GM21423 (cell line): ENCODE measurements around the gene KRTAP20-2.

ENCODE experiments used
- ATAC-seq: cut with Tn5 transposase; IDR thresholded peaks from one replicate; pipeline ENCODE4 v1.9.1; 2021; ENCODE audit warnings: mild to moderate bottlenecking, moderate library complexity; ENCODE audit not compliant: unreplicated experiment

The KRTAP20-2 gene

DNA sequence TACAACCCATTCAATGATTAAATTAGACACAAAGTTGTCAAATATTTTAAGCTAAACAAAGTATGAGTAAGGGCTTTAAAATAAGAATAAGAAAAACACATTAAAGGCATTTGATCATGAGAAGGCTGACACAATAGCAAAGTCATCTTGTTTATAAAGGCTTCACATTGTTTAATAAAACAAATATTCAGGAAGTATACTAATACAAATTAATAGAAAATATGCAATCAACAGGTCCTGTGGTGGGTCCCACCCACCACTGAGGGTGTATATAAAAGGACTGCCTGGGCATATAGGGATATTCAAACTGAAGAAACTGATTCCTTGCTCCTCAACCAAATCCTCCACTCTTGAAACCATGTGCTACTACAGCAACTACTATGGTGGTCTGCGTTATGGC is at the start of gene KRTAP20-2:
TSS of gene KRTAP20-2 (plus strand) at position 301 of the 400 bp plus-strand sequence. CDS start at position 359, 58 bp downstream.
- no peak for ATAC-seq

DNA sequence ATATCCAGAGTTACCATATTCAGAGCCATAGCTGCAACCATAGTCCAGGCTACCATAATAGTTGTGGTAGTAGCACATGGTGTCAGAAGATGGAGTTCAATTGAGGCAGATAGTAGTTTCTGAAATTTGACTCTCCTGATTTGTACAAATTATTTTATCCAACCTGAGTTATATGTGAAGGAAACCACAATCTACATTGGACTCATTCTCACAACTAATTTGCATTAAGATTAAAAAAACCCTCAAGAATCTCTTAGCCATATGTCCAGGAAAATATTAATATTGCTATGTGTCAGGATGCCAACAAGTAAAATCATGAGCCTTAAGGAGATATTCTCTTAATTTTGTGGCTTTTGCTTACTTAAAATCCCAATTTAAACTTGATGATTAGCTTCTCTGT is 44.7 kb upstream of the KRTAP20-2 start, which contains the start of gene KRTAP22-2:
TSS of gene KRTAP22-2 (minus strand) at position 101 of the 400 bp plus-strand sequence.
- ATAC-seq = no peak

- no peak for ATAC-seq
Observed at GRCh38 chr21:30592140-30592539, 42.9 kb upstream of the KRTAP20-2 start, which contains the start of gene KRTAP6-3. Gene KRTAP6-3, plus strand, starts transcription at chr21:30592440. Its CDS starts 6 bp downstream, at chr21:30592446.

DNA sequence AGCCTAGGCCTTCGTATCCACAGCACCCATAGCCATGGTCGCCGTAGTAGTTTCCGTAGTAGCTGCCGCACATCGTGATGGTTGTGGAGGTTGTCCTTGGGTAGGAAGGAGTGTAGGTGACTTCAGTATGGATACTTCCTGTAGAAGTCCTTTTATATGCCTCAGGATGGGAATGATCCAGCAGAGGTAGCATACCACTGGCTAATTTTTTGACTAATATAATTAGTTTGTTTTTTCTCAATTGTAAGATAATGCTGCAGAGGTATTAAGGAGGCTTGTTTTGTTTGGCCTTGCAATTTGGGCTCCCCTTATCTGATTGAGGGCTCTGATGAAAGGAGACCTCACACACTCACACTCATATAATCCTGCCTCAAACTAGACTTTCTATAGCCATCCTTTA is 36.2 kb upstream of the KRTAP20-2 start, which contains the start of gene KRTAP6-2:
TSS of gene KRTAP6-2 (minus strand) at position 101 of the 400 bp plus-strand sequence. CDS start at position 73, 28 bp downstream.
- no peak for ATAC-seq

GRCh38 chr21:30600787-30601186 is 34.2 kb upstream of the KRTAP20-2 start, which contains the start of gene KRTAP22-1:
Gene KRTAP22-1, plus strand, starts transcription at chr21:30601087.
- no peak for ATAC-seq

- no peak for ATAC-seq
Observed at GRCh38 chr21:30605968-30606367, 29.0 kb upstream of the KRTAP20-2 start.

- no peak for ATAC-seq
Observed at GRCh38 chr21:30612132-30612531, 22.9 kb upstream of the KRTAP20-2 start.

GRCh38 chr21:30613836-30614235 is 21.2 kb upstream of the KRTAP20-2 start, which contains the start of gene KRTAP6-1:
Gene KRTAP6-1, minus strand, starts transcription at chr21:30613930. Its CDS starts 26 bp downstream, at chr21:30613904.
- no peak for ATAC-seq

- no peak for ATAC-seq
Observed at GRCh38 chr21:30615199-30615598, 19.8 kb upstream of the KRTAP20-2 start.

DNA sequence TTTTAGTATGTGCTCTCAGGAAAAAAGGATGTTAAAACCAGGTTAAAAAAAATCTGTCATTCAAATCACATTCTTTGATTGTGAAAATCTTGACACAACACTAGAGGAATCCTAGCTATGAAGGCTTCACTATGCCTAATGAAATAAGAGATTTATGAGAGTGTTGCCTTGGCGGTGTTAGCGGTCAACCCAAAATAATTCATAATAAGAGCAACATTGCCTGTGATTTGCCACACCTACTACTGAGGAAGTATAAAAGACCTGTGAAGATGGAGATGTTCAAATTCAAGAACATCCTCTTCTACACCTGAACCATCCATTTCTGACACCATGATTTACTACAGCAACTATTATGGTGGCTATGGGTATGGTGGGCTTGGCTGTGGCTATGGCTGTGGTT is 18.9 kb upstream of the KRTAP20-2 start, which contains the start of gene KRTAP20-1:
TSS of gene KRTAP20-1 (plus strand) at position 301 of the 400 bp plus-strand sequence. CDS start at position 331, 30 bp downstream.
- no peak for ATAC-seq

DNA sequence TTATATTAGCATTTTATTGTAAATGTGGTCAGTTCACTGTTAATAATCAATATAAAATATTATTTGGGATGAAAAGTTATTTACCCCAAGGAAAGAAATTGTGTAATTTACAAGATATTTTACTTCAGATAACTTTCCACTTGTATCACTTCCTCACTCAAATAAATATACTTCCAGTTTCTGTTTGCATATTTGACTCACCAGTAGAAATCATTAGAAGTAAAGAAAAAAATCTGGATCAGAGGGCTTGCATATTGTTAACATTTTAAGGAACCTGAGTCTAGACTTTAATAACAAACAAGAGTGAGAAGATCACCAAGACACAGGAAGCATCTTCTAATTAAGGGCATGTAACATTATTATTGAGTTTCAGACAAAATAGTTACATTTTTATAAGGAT is 14.9 kb upstream of the KRTAP20-2 start:
- no peak for ATAC-seq

GRCh38 chr21:30620522-30620921 is 14.5 kb upstream of the KRTAP20-2 start, which contains the start of gene KRTAP20-4:
Gene KRTAP20-4, plus strand, starts transcription at chr21:30620627.
- no peak for ATAC-seq

DNA sequence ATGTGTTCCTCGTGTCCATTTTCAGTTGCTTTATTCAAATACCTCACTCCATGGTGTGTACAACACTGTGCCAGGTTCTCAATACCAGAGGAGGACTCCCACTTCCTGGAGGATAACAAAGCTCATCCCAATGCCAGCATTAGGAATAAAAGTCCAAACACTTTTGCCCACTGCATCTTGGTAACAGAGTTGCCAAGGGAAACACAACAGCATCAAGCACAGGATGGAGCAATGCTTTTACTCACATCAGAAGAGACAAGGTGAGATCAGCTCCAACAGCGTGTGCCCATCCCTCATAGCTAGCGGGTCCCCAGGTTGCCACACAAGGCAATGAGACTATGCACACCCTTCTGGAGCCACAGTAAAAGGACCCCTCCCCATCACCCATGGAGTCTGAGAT is 11.6 kb upstream of the KRTAP20-2 start:
- ATAC-seq = no peak

GRCh38 chr21:30625449-30626165 is 9.4 kb upstream of the KRTAP20-2 start:
- no peak for ATAC-seq

- ATAC-seq = no peak
Observed at GRCh38 chr21:30628109-30628508, 6.9 kb upstream of the KRTAP20-2 start.

- ATAC-seq = no peak
Observed at GRCh38 chr21:30629200-30629599, 5.8 kb upstream of the KRTAP20-2 start.

- ATAC-seq = no peak
Observed at GRCh38 chr21:30638686-30639085, 3.7 kb downstream of the KRTAP20-2 start.

GRCh38 chr21:30642564-30642963 is 7.6 kb downstream of the KRTAP20-2 start, which contains the start of gene KRTAP20-3:
Gene KRTAP20-3, plus strand, starts transcription at chr21:30642864.
- no peak for ATAC-seq

- no peak for ATAC-seq
Observed at GRCh38 chr21:30646904-30647414, 12.0 kb downstream of the KRTAP20-2 start.

- no peak for ATAC-seq
Observed at GRCh38 chr21:30652891-30653290, 17.9 kb downstream of the KRTAP20-2 start.

GRCh38 chr21:30668776-30669175 is 33.8 kb downstream of the KRTAP20-2 start:
- ATAC-seq = no peak
